Stimulated activated memory B cell treated with anti-CD40 and anti-IgM and Interleukin-4, amounts not matched to agents 10 μg/mL and 1 μg/mL and 100 μg/mL, for 72 hours (primary cell): ENCODE results near the gene EFCAB9.
"Not testable (repeated sequence)": the region's sequence is repeated elsewhere in the genome, so short reads cannot be mapped to it uniquely, and the experiment has no call there.

Experiments
- ATAC-seq: fragments of 150-1000 bp; cut with Tn5 transposase; 2 replicates; pipeline ENCODE4 v1.10.0; 2021
- H3K27ac Mint-ChIP-seq: one replicate; pipeline ENCODE4 v1.8.0; 2022; ENCODE audit warnings: mild to moderate bottlenecking, mixed read lengths
- H3K27me3 Mint-ChIP-seq: one replicate; pipeline ENCODE4 v1.8.0; 2022; ENCODE audit warnings: mixed read lengths
- H3K36me3 Mint-ChIP-seq: one replicate; pipeline ENCODE4 v1.8.0; 2022; ENCODE audit warnings: mixed read lengths
- H3K4me1 Mint-ChIP-seq: one replicate; pipeline ENCODE4 v1.8.0; 2022; ENCODE audit warnings: mixed read lengths
- H3K4me3 Mint-ChIP-seq: one replicate; pipeline ENCODE4 v1.8.0; 2022; ENCODE audit warnings: mild to moderate bottlenecking, moderate library complexity, mixed read lengths
- H3K9me3 Mint-ChIP-seq: one replicate; pipeline ENCODE4 v1.8.0; 2022; ENCODE audit warnings: mixed read lengths

Gene EFCAB9

GRCh38 chr5:172193872-172194271 lies at the start of gene EFCAB9:
EFCAB9 (plus strand) TSS chr5:172194172; CDS start chr5:172194173, 1 bp downstream.
- H3K27ac Mint-ChIP-seq = no peak within 1 kb of the TSS
- H3K27me3 Mint-ChIP-seq = no peaks in the 10 kb centered on the region
- peaks cover under 1% of the 10 kb centered on the region for H3K4me1 Mint-ChIP-seq
- no peak for ATAC-seq
- H3K4me3 Mint-ChIP-seq = no peak within 1 kb of the TSS
- H3K9me3 Mint-ChIP-seq = no peaks in the 10 kb centered on the region
- no peaks in the 10 kb centered on the region for H3K36me3 Mint-ChIP-seq

GRCh38 chr5:172144291-172144815 lies 49.6 kb upstream of the EFCAB9 start:
- no peaks in the 10 kb centered on the region for H3K27me3 Mint-ChIP-seq
- peak overlapping the region; percentile 84 for H3K27ac Mint-ChIP-seq
- H3K4me1 Mint-ChIP-seq = peaks cover 66% of the 10 kb centered on the region
- H3K36me3 Mint-ChIP-seq = peaks cover 30% of the 10 kb centered on the region
- ATAC-seq = peak; percentile 82
- H3K9me3 Mint-ChIP-seq = no peaks in the 10 kb centered on the region
- peak overlapping the region; percentile 22 for H3K4me3 Mint-ChIP-seq

- Mint-ChIP-seq H3K27ac (peak overlapping the region; percentile 84), H3K4me3 (no peak overlapping the region), H3K36me3 (peaks cover 22% of the 10 kb centered on the region), H3K27me3 (no peaks in the 10 kb centered on the region), H3K9me3 (no peaks in the 10 kb centered on the region), H3K4me1 (peaks cover 61% of the 10 kb centered on the region)
- ATAC-seq = no peak
Measured at GRCh38 chr5:172144931-172145869, 48.8 kb upstream of the EFCAB9 start.

GRCh38 chr5:172145870-172146747 lies 47.9 kb upstream of the EFCAB9 start:
- Mint-ChIP-seq H3K4me1 (peaks cover 62% of the 10 kb centered on the region), H3K27ac (peak overlapping the region; percentile 84), H3K4me3 (no peak overlapping the region), H3K27me3 (no peaks in the 10 kb centered on the region), H3K36me3 (peaks cover 23% of the 10 kb centered on the region), H3K9me3 (no peaks in the 10 kb centered on the region)
- no peak for ATAC-seq

- Mint-ChIP-seq H3K27me3 (no peaks in the 10 kb centered on the region), H3K9me3 (no peaks in the 10 kb centered on the region), H3K27ac (peak overlapping the region; percentile 53), H3K4me3 (no peak overlapping the region), H3K36me3 (peaks cover 27% of the 10 kb centered on the region), H3K4me1 (peaks cover 67% of the 10 kb centered on the region)
- ATAC-seq = no peak
Measured at GRCh38 chr5:172146748-172147092, 47.3 kb upstream of the EFCAB9 start.

GRCh38 chr5:172147857-172148256 lies 46.1 kb upstream of the EFCAB9 start:
- peaks cover 35% of the 10 kb centered on the region for H3K36me3 Mint-ChIP-seq
- H3K27ac Mint-ChIP-seq = peak overlapping the region; percentile 53
- H3K27me3 Mint-ChIP-seq = no peaks in the 10 kb centered on the region
- H3K4me1 Mint-ChIP-seq = peaks cover 68% of the 10 kb centered on the region
- no peaks in the 10 kb centered on the region for H3K9me3 Mint-ChIP-seq
- ATAC-seq = no peak
- no peak overlapping the region for H3K4me3 Mint-ChIP-seq

- H3K36me3 Mint-ChIP-seq = peaks cover 40% of the 10 kb centered on the region
- no peak overlapping the region for H3K4me3 Mint-ChIP-seq
- no peaks in the 10 kb centered on the region for H3K9me3 Mint-ChIP-seq
- H3K27me3 Mint-ChIP-seq = no peaks in the 10 kb centered on the region
- peaks cover 68% of the 10 kb centered on the region for H3K4me1 Mint-ChIP-seq
- H3K27ac Mint-ChIP-seq = no peak overlapping the region
- no peak for ATAC-seq
Measured at GRCh38 chr5:172148381-172148780, 45.6 kb upstream of the EFCAB9 start.

GRCh38 chr5:172149073-172149472 lies 44.9 kb upstream of the EFCAB9 start:
- Mint-ChIP-seq H3K9me3 (no peaks in the 10 kb centered on the region), H3K4me3 (no peak overlapping the region), H3K4me1 (peaks cover 68% of the 10 kb centered on the region), H3K27me3 (no peaks in the 10 kb centered on the region), H3K36me3 (peaks cover 47% of the 10 kb centered on the region), H3K27ac (peak overlapping the region; percentile 87)
- no peak for ATAC-seq

- Mint-ChIP-seq H3K36me3 (peaks cover 51% of the 10 kb centered on the region), H3K4me1 (peaks cover 68% of the 10 kb centered on the region), H3K27ac (peak overlapping the region; percentile 87)
- H3K27me3 Mint-ChIP-seq, H3K4me3 Mint-ChIP-seq, H3K9me3 Mint-ChIP-seq, ATAC-seq: not testable (repeated sequence)
Measured at GRCh38 chr5:172149481-172149880, 44.5 kb upstream of the EFCAB9 start.

- Mint-ChIP-seq H3K9me3 (no peaks in the 10 kb centered on the region), H3K27ac (peak overlapping the region; percentile 87), H3K4me1 (peaks cover 67% of the 10 kb centered on the region), H3K27me3 (no peaks in the 10 kb centered on the region), H3K36me3 (peaks cover 61% of the 10 kb centered on the region), H3K4me3 (peak overlapping the region; percentile 43)
- peak; percentile 80 for ATAC-seq
Measured at GRCh38 chr5:172150514-172151425, 43.2 kb upstream of the EFCAB9 start.

- ATAC-seq = no peak
- Mint-ChIP-seq H3K36me3 (peaks cover 69% of the 10 kb centered on the region), H3K27me3 (no peaks in the 10 kb centered on the region), H3K9me3 (no peaks in the 10 kb centered on the region), H3K4me3 (peak overlapping the region; percentile 6), H3K4me1 (peaks cover 67% of the 10 kb centered on the region), H3K27ac (peak overlapping the region; percentile 87)
Measured at GRCh38 chr5:172151661-172152210, 42.2 kb upstream of the EFCAB9 start.

- Mint-ChIP-seq H3K4me3 (no peak overlapping the region), H3K36me3 (peaks cover 70% of the 10 kb centered on the region), H3K27ac (peak overlapping the region; percentile 65), H3K4me1 (peaks cover 76% of the 10 kb centered on the region), H3K9me3 (no peaks in the 10 kb centered on the region), H3K27me3 (no peaks in the 10 kb centered on the region)
- no peak for ATAC-seq
Measured at GRCh38 chr5:172153695-172154094, 40.3 kb upstream of the EFCAB9 start.

- H3K27me3 Mint-ChIP-seq, H3K9me3 Mint-ChIP-seq, ATAC-seq, H3K4me3 Mint-ChIP-seq: not testable (repeated sequence)
- peaks cover 85% of the 10 kb centered on the region for H3K4me1 Mint-ChIP-seq
- peaks cover 75% of the 10 kb centered on the region for H3K36me3 Mint-ChIP-seq
- H3K27ac Mint-ChIP-seq = peak overlapping the region; percentile 65
Measured at GRCh38 chr5:172155101-172155500, 38.9 kb upstream of the EFCAB9 start.

- Mint-ChIP-seq H3K27ac (peak overlapping the region; percentile 65), H3K4me3 (no peak overlapping the region), H3K36me3 (peaks cover 65% of the 10 kb centered on the region), H3K4me1 (peaks cover 85% of the 10 kb centered on the region), H3K9me3 (no peaks in the 10 kb centered on the region), H3K27me3 (no peaks in the 10 kb centered on the region)
- no peak for ATAC-seq
Measured at GRCh38 chr5:172156541-172156994, 37.4 kb upstream of the EFCAB9 start.
